ENCODE data around the gene LARGE2. TPM values are rescaled to one million over a fixed set of nuclear protein-coding genes. Genes with fewer than 3 reads are reported as not detected.

LARGE2 gene
- total RNA-seq, 3 donors from 2014 or later, result 5.9 to 6.3 TPM; not detected in 1

- TF ChIP-seq CTCF (IDR thresholded peaks at IDR 0.05) (no peak), POLR2AphosphoS5 (IDR thresholded peaks at IDR 0.05) (no peak), POLR2A (IDR thresholded peaks at IDR 0.05) (no peak)
- intact Hi-C loops (cut with DNase I; ENCODE audit: low total_unique reads), result no loop called here
- no peak overlapping the region for H3K4me3 ChIP-seq
- H3K27ac ChIP-seq, result no peak overlapping the region
- no peaks in the 10 kb centered on the region for H3K36me3 ChIP-seq
- DNase-seq (ENCODE audit: low spot score in 2 of 2), result no peak
- no peaks in the 10 kb centered on the region for H3K4me1 ChIP-seq
- no peaks in the 10 kb centered on the region for H3K9me3 ChIP-seq
- no peaks in the 10 kb centered on the region for H3K27me3 ChIP-seq
Observed at GRCh38 chr11:45947885-45948284, 25.4 kb downstream of the LARGE2 start.

GRCh38 chr11:45948356-45948755 is 25.9 kb downstream of the LARGE2 start:
- H3K9me3 ChIP-seq, result no peaks in the 10 kb centered on the region
- H3K27ac ChIP-seq, result no peak overlapping the region
- no peaks in the 10 kb centered on the region for H3K27me3 ChIP-seq
- TF ChIP-seq CTCF (IDR thresholded peaks at IDR 0.05) (no peak), POLR2A (IDR thresholded peaks at IDR 0.05) (no peak), POLR2AphosphoS5 (IDR thresholded peaks at IDR 0.05) (no peak)
- no peak overlapping the region for H3K4me3 ChIP-seq
- intact Hi-C loops (cut with DNase I; ENCODE audit: low total_unique reads), result no loop called here
- DNase-seq (ENCODE audit: low spot score in 2 of 2), result no peak
- H3K36me3 ChIP-seq, result no peaks in the 10 kb centered on the region
- H3K4me1 ChIP-seq, result no peaks in the 10 kb centered on the region

GRCh38 chr11:45949992-45950407 is 27.5 kb downstream of the LARGE2 start:
- intact Hi-C loops (cut with DNase I; ENCODE audit: low total_unique reads), result no loop called here

GRCh38 chr11:45959851-45960250 is 37.4 kb downstream of the LARGE2 start:
- Histone ChIP-seq H3K4me1 (no peaks in the 10 kb centered on the region), H3K27me3 (no peaks in the 10 kb centered on the region), H3K9me3 (no peaks in the 10 kb centered on the region), H3K27ac (no peak overlapping the region), H3K4me3 (no peak overlapping the region), H3K36me3 (no peaks in the 10 kb centered on the region)
- no peak for DNase-seq (ENCODE audit: low spot score in 2 of 2)
- TF ChIP-seq CTCF (IDR thresholded peaks at IDR 0.05) (no peak), POLR2AphosphoS5 (IDR thresholded peaks at IDR 0.05) (no peak), POLR2A (IDR thresholded peaks at IDR 0.05) (no peak)
- intact Hi-C loops (cut with DNase I; ENCODE audit: low total_unique reads), result no loop called here

More at GRCh38 chr11:45949992-45950407, 27.5 kb downstream of the LARGE2 start:
- TF ChIP-seq POLR2AphosphoS5 (IDR thresholded peaks at IDR 0.05), result no peak
- TF ChIP-seq POLR2A (IDR thresholded peaks at IDR 0.05), result no peak
- TF ChIP-seq CTCF (IDR thresholded peaks at IDR 0.05), result no peak
- H3K27me3 ChIP-seq, result no peaks in the 10 kb centered on the region
- DNase-seq (ENCODE audit: low spot score in 2 of 2), result no peak
- H3K9me3 ChIP-seq, result no peaks in the 10 kb centered on the region
- H3K36me3 ChIP-seq, result no peaks in the 10 kb centered on the region
- H3K4me1 ChIP-seq, result no peaks in the 10 kb centered on the region
- H3K27ac ChIP-seq, result no peak overlapping the region
- H3K4me3 ChIP-seq, result no peak overlapping the region

- no peaks in the 10 kb centered on the region for H3K4me1 ChIP-seq
- DNase-seq (ENCODE audit: low spot score in 2 of 2), result no peak
- no peak for TF ChIP-seq POLR2A (IDR thresholded peaks at IDR 0.05)
- TF ChIP-seq CTCF (IDR thresholded peaks at IDR 0.05), result no peak
- no peak for TF ChIP-seq POLR2AphosphoS5 (IDR thresholded peaks at IDR 0.05)
- no peaks in the 10 kb centered on the region for H3K9me3 ChIP-seq
- no peaks in the 10 kb centered on the region for H3K36me3 ChIP-seq
- intact Hi-C loops (cut with DNase I; ENCODE audit: low total_unique reads), result no loop called here
- no peaks in the 10 kb centered on the region for H3K27me3 ChIP-seq
- no peak overlapping the region for H3K4me3 ChIP-seq
- H3K27ac ChIP-seq, result peak overlapping the region in 1 of 2 donors; percentile 48
Observed at GRCh38 chr11:45960387-45961095, 38.1 kb downstream of the LARGE2 start.
